HepG2 (cell line): Measurements from ENCODE around the gene HAGH. TPM values are rescaled to one million over a fixed set of nuclear protein-coding genes. Genes with fewer than 3 reads are reported as not detected.

Experiments used
- ETS1 ChIP-seq: sonication (generic); formaldehyde crosslinking; IDR thresholded peaks from 2 replicates; pipeline ENCODE4 v1.4.0; 2020; ENCODE audit warnings: missing genetic modification reagents
- GFI1 ChIP-seq: sonication (generic); formaldehyde crosslinking; IDR thresholded peaks from 2 replicates; pipeline ENCODE4 v1.5.0; 2020; ENCODE audit warnings: missing genetic modification reagents, mild to moderate bottlenecking, borderline replicate concordance
- HDAC6 ChIP-seq: fragments of 200-600 bp; sonication (generic); IDR thresholded peaks from 2 replicates; pipeline ENCODE4 v1.7.0; 2017; ENCODE audit warnings: mild to moderate bottlenecking, antibody characterized with exemption, low read length, low read depth
- HES4 ChIP-seq: sonication (generic); formaldehyde crosslinking; IDR thresholded peaks from 2 replicates; pipeline ENCODE4 v1.9.0; 2021; ENCODE audit warnings: mild to moderate bottlenecking, missing genetic modification reagents, borderline replicate concordance
- HNRNPLL ChIP-seq: fragments of 200-400 bp; formaldehyde crosslinking; IDR thresholded peaks from 2 replicates; pipeline ENCODE4 v1.6.1; 2017; ENCODE audit warnings: mild to moderate bottlenecking, low read depth, low read length; ENCODE audit not compliant: poor library complexity, severe bottlenecking
- KDM5A ChIP-seq: fragments of 200-600 bp; sonication (generic); IDR thresholded peaks from 2 replicates; pipeline ENCODE4 v1.7.0; 2018; ENCODE audit warnings: antibody characterized with exemption, mild to moderate bottlenecking, low read length, borderline replicate concordance
- NR2F1 ChIP-seq, 2 experiments: fragments of 450-650 bp in 1 of 2; formaldehyde crosslinking in 1 of 2; IDR thresholded peaks; 2 replicates each; pipeline versions ENCODE4 v1.5.0 to v1.6.1; 2016 to 2020; ENCODE audit warnings: mild to moderate bottlenecking in 1 of 2, missing compliant biosample characterization in 1 of 2, missing genetic modification reagents in 1 of 2, moderate library complexity in 1 of 2
- PHB2 ChIP-seq: fragments of 450-650 bp; IDR thresholded peaks from 2 replicates; pipeline ENCODE4 v1.6.1; 2018; ENCODE audit not compliant: partially characterized antibody
- POGK ChIP-seq: sonication (generic); formaldehyde crosslinking; conservative IDR thresholded peaks from 2 replicates; pipeline ENCODE4 v1.8.0; 2022; ENCODE audit warnings: mild to moderate bottlenecking, moderate library complexity, missing genetic modification reagents
- SNAPC5 ChIP-seq: sonication (generic); formaldehyde crosslinking; IDR thresholded peaks from 2 replicates; pipeline ENCODE4 v1.8.1; 2023; ENCODE audit warnings: mild to moderate bottlenecking, missing genetic modification reagents, borderline replicate concordance
- YY1 ChIP-seq: IDR thresholded peaks from 2 replicates; pipeline ENCODE4 v1.6.1; 2011; ENCODE audit warnings: low read length, low read depth, moderate library complexity, mild to moderate bottlenecking; ENCODE audit not compliant: insufficient read depth, insufficient replicate concordance
- ZBTB1 ChIP-seq: sonication (generic); formaldehyde crosslinking; IDR thresholded peaks from 2 replicates; pipeline ENCODE4 v1.4.0; 2020; ENCODE audit warnings: missing genetic modification reagents, borderline replicate concordance
- ZHX1 ChIP-seq: sonication (generic); formaldehyde crosslinking; IDR thresholded peaks from 2 replicates; pipeline ENCODE4 v1.8.1; 2022; ENCODE audit warnings: low read depth, mild to moderate bottlenecking, missing genetic modification reagents
- ZNF234 ChIP-seq: sonication (generic); formaldehyde crosslinking; conservative IDR thresholded peaks from 2 replicates; pipeline ENCODE4 v1.5.1; 2020; ENCODE audit warnings: mild to moderate bottlenecking, missing genetic modification reagents
- ZNF333 ChIP-seq: sonication (generic); formaldehyde crosslinking; IDR thresholded peaks from 2 replicates; pipeline ENCODE4 v1.4.0; 2020; ENCODE audit warnings: mild to moderate bottlenecking, missing genetic modification reagents, borderline replicate concordance
- ZNF343 ChIP-seq: sonication (generic); formaldehyde crosslinking; IDR thresholded peaks from 2 replicates; pipeline ENCODE4 v1.4.0; 2020; ENCODE audit warnings: mild to moderate bottlenecking, missing genetic modification reagents
- ZNF597 ChIP-seq: sonication (generic); formaldehyde crosslinking; IDR thresholded peaks from 2 replicates; pipeline ENCODE4 v1.5.0; 2020; ENCODE audit warnings: missing genetic modification reagents
- ZNF878 ChIP-seq: sonication (generic); formaldehyde crosslinking; IDR thresholded peaks from 2 replicates; pipeline ENCODE4 v1.8.1; 2023; ENCODE audit warnings: mild to moderate bottlenecking, missing genetic modification reagents, moderate library complexity
- polyA plus RNA-seq, 8 experiments: library from polyadenylated mRNA; depleted of rRNA in 3 of 8; stranded (reverse) in 7 of 8; unstranded in 1 of 8; fragments of >200 nt; fragmentation: Illumina TruSeq in 4 of 8; extraction: Trizol in 4 of 8; gene quantifications; 2 replicates each; pipeline versions ENCODE4 v1.2.1 to v1.2.3, GENCODE V29; 2011 to 2016; ENCODE audit warnings: low read depth in 4 of 8, missing spikeins in 1 of 8, mixed read lengths in 1 of 8; ENCODE audit not compliant: insufficient read depth in 1 of 8
- total RNA-seq, 5 experiments: library from RNA; depleted of rRNA; stranded (reverse); fragments of >200 nt; fragmentation: Illumina TruSeq; extraction: Trizol; gene quantifications; 2 replicates each; pipeline ENCODE4 v1.2.3, GENCODE V29; 2016; ENCODE audit warnings: low read depth in 1 of 5

The HAGH gene
- total and polyA plus RNA-seq, 2 of the 13 experiments (the other 11 are each of a cell fraction or from before 2014, with no cell fraction given) = 70.4 to 95.4 TPM

GRCh38 chr16:1826691-1827573, at the start of gene HAGH, which contains the start of gene FAHD1 (continued):
- peak; percentile 68; the same call in 1 of the 2 replicates for TF ChIP-seq ZNF343
- 0 out of 2 replicates have a peak, but pooled peaks have one; percentile 57 for TF ChIP-seq ZNF234
- no peak; the same call in 1 of the 2 replicates for TF ChIP-seq ETS1 (CRISPR knock-in tag)
- TF ChIP-seq SNAPC5 (CRISPR knock-in tag) = peak; percentile 82; the same call in 1 of the 2 replicates
- TF ChIP-seq HES4 (CRISPR knock-in tag) = peak; percentile 72; the same call in 1 of the 2 replicates
- TF ChIP-seq ZBTB1 (CRISPR knock-in tag) = no peak
- peak; percentile 98 for TF ChIP-seq KDM5A
- TF ChIP-seq HDAC6 = no peak
- 0 out of 2 replicates have a peak, but pooled peaks have one; percentile 32 for TF ChIP-seq ZNF878 (CRISPR knock-in tag)
- peak; percentile 92 for TF ChIP-seq YY1
- peak; percentile 84; the same call in 1 of the 2 replicates for TF ChIP-seq ZHX1 (CRISPR knock-in tag)
- TF ChIP-seq GFI1 (CRISPR knock-in tag) = no peak
- TF ChIP-seq HNRNPLL = peak; percentile 58
- TF ChIP-seq ZNF597 = no peak
- TF ChIP-seq ZNF333 (CRISPR knock-in tag) = peak; percentile 25; the same call in 1 of the 2 replicates
- peak; percentile 79 for TF ChIP-seq POGK
- no peak for TF ChIP-seq PHB2
- TF ChIP-seq NR2F1 (CRISPR knock-in tag; IDR thresholded peaks at IDR 0.05) = peak in 1 of 2 experiments; percentile 30; a peak in 1 of 4 replicates
